SK-N-SH treated with all-trans-retinoic acid at 6 μM for 48 hours (cell line): ENCODE measurements around the gene GTF2F2.

Experiments used
- ARNTL ChIP-seq: fragments of 450-650 bp; formaldehyde crosslinking; IDR thresholded peaks from 2 replicates; pipeline ENCODE4 v1.5.0; 2020; ENCODE audit warnings: low read depth, mild to moderate bottlenecking, moderate library complexity, borderline replicate concordance
- CREB5 ChIP-seq: fragments of 250-450 bp; sonication (Bioruptor Pico); IDR thresholded peaks from 2 replicates; pipeline ENCODE4 v1.5.1; 2020; ENCODE audit warnings: low read depth, mild to moderate bottlenecking, moderate library complexity
- ESRRG ChIP-seq: fragments of 250-450 bp; sonication (Bioruptor Pico); IDR thresholded peaks from 2 replicates; pipeline ENCODE4 v1.6.1; 2021; ENCODE audit warnings: mild to moderate bottlenecking
- OSR1 ChIP-seq: fragments of 250-450 bp; sonication (Bioruptor Pico); IDR thresholded peaks from 2 replicates; pipeline ENCODE4 v1.8.0; 2022; ENCODE audit warnings: moderate library complexity, mild to moderate bottlenecking, inconsistent platforms
- PATZ1 ChIP-seq: fragments of 250-450 bp; sonication (Bioruptor Pico); IDR thresholded peaks from 2 replicates; pipeline ENCODE4 v1.8.0; 2020; ENCODE audit warnings: mild to moderate bottlenecking, moderate library complexity, borderline replicate concordance
- RARB ChIP-seq: fragments of 250-450 bp; sonication (Bioruptor Pico); IDR thresholded peaks from 2 replicates; pipeline ENCODE4 v1.8.0; 2021; ENCODE audit warnings: mild to moderate bottlenecking, moderate library complexity
- ZFP30 ChIP-seq: fragments of 450-650 bp; formaldehyde crosslinking; IDR thresholded peaks from 2 replicates; pipeline ENCODE4 v1.5.0; 2022; ENCODE audit warnings: mild to moderate bottlenecking, moderate library complexity
- ZNF70 ChIP-seq: fragments of 450-650 bp; formaldehyde crosslinking; IDR thresholded peaks from 2 replicates; pipeline ENCODE4 v1.5.0; 2020; ENCODE audit warnings: mild to moderate bottlenecking, moderate library complexity
- ZNF8 ChIP-seq: fragments of 450-650 bp; formaldehyde crosslinking; IDR thresholded peaks from 2 replicates; pipeline ENCODE4 v1.5.0; 2020; ENCODE audit warnings: mild to moderate bottlenecking, moderate library complexity
- TF ChIP-seq, protein P1 (sequence below): fragments of 250-450 bp; sonication (Bioruptor Pico); IDR thresholded peaks from 2 replicates; pipeline ENCODE4 v1.5.1; 2021; ENCODE audit warnings: mild to moderate bottlenecking, moderate library complexity

DNA sequence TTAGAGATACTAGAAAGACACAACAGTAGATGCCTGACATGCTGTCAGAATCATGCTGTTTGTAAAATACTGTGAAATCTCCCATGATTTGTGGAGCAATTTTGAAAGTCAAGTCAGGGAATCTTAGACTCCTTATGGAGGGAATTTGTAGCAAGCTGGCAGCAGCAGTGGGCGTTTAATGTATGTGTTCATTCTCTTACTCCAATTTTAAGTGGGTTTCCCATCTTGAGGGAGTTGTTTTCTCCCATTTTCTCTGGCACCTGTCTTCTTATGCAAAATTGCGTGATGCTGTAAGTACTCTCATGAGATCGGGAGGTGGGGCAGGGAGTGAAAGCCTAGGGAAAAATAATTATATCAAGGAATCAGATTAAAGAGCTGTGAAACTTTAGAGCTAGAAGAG lies 16.0 kb upstream of the GTF2F2 start:
- TF ChIP-seq PATZ1 (CRISPR knock-in tag) (no peak), ARNTL (no peak), ZNF70 (CRISPR knock-in tag) (no peak), ZFP30 (no peak), ESRRG (CRISPR knock-in tag) (no peak), RARB (no peak), OSR1 (CRISPR knock-in tag) (no peak), CREB5 (CRISPR knock-in tag) (no peak), ZNF8 (no peak)
- TF ChIP-seq, protein P1, sequence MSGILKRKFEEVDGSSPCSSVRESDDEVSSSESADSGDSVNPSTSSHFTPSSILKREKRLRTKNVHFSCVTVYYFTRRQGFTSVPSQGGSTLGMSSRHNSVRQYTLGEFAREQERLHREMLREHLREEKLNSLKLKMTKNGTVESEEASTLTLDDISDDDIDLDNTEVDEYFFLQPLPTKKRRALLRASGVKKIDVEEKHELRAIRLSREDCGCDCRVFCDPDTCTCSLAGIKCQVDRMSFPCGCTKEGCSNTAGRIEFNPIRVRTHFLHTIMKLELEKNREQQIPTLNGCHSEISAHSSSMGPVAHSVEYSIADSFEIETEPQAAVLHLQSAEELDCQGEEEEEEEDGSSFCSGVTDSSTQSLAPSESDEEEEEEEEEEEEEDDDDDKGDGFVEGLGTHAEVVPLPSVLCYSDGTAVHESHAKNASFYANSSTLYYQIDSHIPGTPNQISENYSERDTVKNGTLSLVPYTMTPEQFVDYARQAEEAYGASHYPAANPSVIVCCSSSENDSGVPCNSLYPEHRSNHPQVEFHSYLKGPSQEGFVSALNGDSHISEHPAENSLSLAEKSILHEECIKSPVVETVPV = no peak
